ENCODE results near the gene PTPN4. TPM values are rescaled to one million over a fixed set of nuclear protein-coding genes. Genes with fewer than 3 reads are reported as not detected.

The PTPN4 gene
- total RNA-seq, 1 donor from 2014 or later = 51.7 TPM

GRCh38 chr2:119846021-119846420 is 86.3 kb downstream of the PTPN4 start:
- peaks cover 40% of the 10 kb centered on the region for H3K9me3 Mint-ChIP-seq

GRCh38 chr2:119849838-119850565 is 90.3 kb downstream of the PTPN4 start:
- Mint-ChIP-seq H3K4me1 (no peaks in the 10 kb centered on the region), H3K9me3 (peaks cover 76% of the 10 kb centered on the region), H3K36me3 (peaks cover 62% of the 10 kb centered on the region), H3K27me3 (ENCODE audit: low read depth) (no peaks in the 10 kb centered on the region), H3K27ac (no peak overlapping the region), H3K4me3 (no peak overlapping the region)
- no peak for DNase-seq (ENCODE audit: low spot score in 2 of 2, unreplicated experiment in 2 of 2)
- TF ChIP-seq CTCF (IDR thresholded peaks at IDR 0.05; ENCODE audit: unreplicated experiment) = no peak

More at GRCh38 chr2:119846021-119846420, 86.3 kb downstream of the PTPN4 start:
- Mint-ChIP-seq H3K4me3 (no peak overlapping the region), H3K27ac (no peak overlapping the region), H3K36me3 (peaks cover 46% of the 10 kb centered on the region), H3K27me3 (ENCODE audit: low read depth) (no peaks in the 10 kb centered on the region), H3K4me1 (peaks cover 8% of the 10 kb centered on the region)
- DNase-seq (ENCODE audit: low spot score in 2 of 2, unreplicated experiment in 2 of 2) = no peak
- no peak for TF ChIP-seq CTCF (IDR thresholded peaks at IDR 0.05; ENCODE audit: unreplicated experiment)

GRCh38 chr2:119852214-119852613 is 92.5 kb downstream of the PTPN4 start:
- H3K36me3 Mint-ChIP-seq = peaks cover 50% of the 10 kb centered on the region
- no peaks in the 10 kb centered on the region for H3K27me3 Mint-ChIP-seq (ENCODE audit: low read depth)
- H3K4me1 Mint-ChIP-seq = no peaks in the 10 kb centered on the region
- H3K9me3 Mint-ChIP-seq = peaks cover 65% of the 10 kb centered on the region
- H3K4me3 Mint-ChIP-seq = no peak overlapping the region
- DNase-seq (ENCODE audit: low spot score in 2 of 2, unreplicated experiment in 2 of 2) = no peak
- TF ChIP-seq CTCF (IDR thresholded peaks at IDR 0.05; ENCODE audit: unreplicated experiment) = no peak
- no peak overlapping the region for H3K27ac Mint-ChIP-seq

- Mint-ChIP-seq H3K27ac (no peak overlapping the region), H3K9me3 (peaks cover 59% of the 10 kb centered on the region), H3K36me3 (peaks cover 43% of the 10 kb centered on the region), H3K4me3 (no peak overlapping the region), H3K27me3 (ENCODE audit: low read depth) (no peaks in the 10 kb centered on the region), H3K4me1 (no peaks in the 10 kb centered on the region)
- no peak for DNase-seq (ENCODE audit: low spot score in 2 of 2, unreplicated experiment in 2 of 2)
- TF ChIP-seq CTCF (IDR thresholded peaks at IDR 0.05; ENCODE audit: unreplicated experiment) = no peak
These were observed 94.2 kb downstream of the PTPN4 start for GRCh38 chr2:119853777-119854399.

- H3K4me3 Mint-ChIP-seq = no peak overlapping the region
- H3K9me3 Mint-ChIP-seq = peaks cover 35% of the 10 kb centered on the region
- no peaks in the 10 kb centered on the region for H3K27me3 Mint-ChIP-seq (ENCODE audit: low read depth)
- no peaks in the 10 kb centered on the region for H3K4me1 Mint-ChIP-seq
- peaks cover 19% of the 10 kb centered on the region for H3K36me3 Mint-ChIP-seq
- no peak for DNase-seq (ENCODE audit: low spot score in 2 of 2, unreplicated experiment in 2 of 2)
- no peak overlapping the region for H3K27ac Mint-ChIP-seq
- no peak for TF ChIP-seq CTCF (IDR thresholded peaks at IDR 0.05; ENCODE audit: unreplicated experiment)
These were observed 96.8 kb downstream of the PTPN4 start for GRCh38 chr2:119856469-119856901.
